Caki2 (cell line): ENCODE measurements around the gene STK17A. TPM values are rescaled to one million over a fixed set of nuclear protein-coding genes. Genes with fewer than 3 reads are reported as not detected.
"Not testable (repeated sequence)": the region's sequence is repeated elsewhere in the genome, so short reads cannot be mapped to it uniquely, and the experiment has no call there.

Source experiments
- DNase-seq: peaks from one replicate; pipeline ENCODE4 v3.0.0-alpha.2; 2015; ENCODE audit warnings: low read depth
- in situ Hi-C: cut with HindIII; loops from 2 replicates; pipeline ENCODE4 v1.10.0; 2016; ENCODE audit warnings: low sequenced_read_pairs, low pct_unique_long_range_greater_than_20kb, mixed read lengths
- total RNA-seq: library from RNA; depleted of rRNA; stranded (reverse); fragments of >200 nt; shearing (Covaris generic); gene quantifications from 2 replicates; pipeline ENCODE4 v1.2.3, GENCODE V29; 2014; ENCODE audit warnings: low replicate concordance

STK17A gene
- total RNA-seq, 1 experiment from 2014 or later, result 54.6 TPM

GRCh38 chr7:43621729-43622448 is 39.0 kb downstream of the STK17A start:
- in situ Hi-C loops, result no loop called here
- no peak for DNase-seq

- DNase-seq, result no peak
- in situ Hi-C loops, result no loop called here
Observed at GRCh38 chr7:43624156-43624555, 41.2 kb downstream of the STK17A start.

DNA sequence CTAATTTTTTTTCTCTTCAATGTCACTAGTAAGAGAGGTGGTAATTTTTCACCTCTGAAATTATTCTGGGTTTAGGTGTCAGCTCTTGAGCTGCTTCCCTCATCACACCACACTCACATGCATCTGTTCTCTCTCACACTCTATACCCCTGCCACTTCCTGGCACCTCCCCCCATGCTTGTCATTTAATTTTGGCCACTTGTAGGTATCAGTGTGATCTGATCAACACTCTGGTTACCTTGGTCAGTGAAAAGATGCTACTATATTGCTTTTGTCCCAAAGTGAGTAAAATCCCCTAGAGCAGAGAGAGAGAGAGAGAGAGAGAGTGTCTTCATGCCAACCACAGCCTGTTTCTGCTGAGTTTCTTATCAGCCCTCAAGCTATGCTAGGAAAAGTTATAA is 42.5 kb downstream of the STK17A start:
- DNase-seq, result no peak
- in situ Hi-C loops, result no loop called here

DNA sequence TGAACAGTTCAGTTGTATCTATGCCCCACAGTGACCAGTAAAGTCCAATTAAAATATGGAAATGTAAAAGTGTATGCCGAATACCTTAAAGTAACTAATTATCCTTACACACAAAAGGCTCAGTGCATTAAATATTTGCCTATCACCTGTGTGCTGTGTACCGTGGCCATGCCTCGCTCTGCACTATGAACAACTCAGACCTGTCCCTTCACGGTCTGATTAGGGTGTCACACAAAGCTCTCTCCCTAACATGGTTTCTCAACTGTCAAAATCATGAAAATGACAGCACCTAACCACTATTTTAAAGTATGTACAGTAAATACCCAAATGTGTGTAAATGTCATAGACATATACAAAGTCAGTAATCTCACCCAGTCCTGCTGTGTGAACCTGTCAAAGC is 43.1 kb downstream of the STK17A start:
- no peak for DNase-seq
- in situ Hi-C loops, result no loop called here

DNA sequence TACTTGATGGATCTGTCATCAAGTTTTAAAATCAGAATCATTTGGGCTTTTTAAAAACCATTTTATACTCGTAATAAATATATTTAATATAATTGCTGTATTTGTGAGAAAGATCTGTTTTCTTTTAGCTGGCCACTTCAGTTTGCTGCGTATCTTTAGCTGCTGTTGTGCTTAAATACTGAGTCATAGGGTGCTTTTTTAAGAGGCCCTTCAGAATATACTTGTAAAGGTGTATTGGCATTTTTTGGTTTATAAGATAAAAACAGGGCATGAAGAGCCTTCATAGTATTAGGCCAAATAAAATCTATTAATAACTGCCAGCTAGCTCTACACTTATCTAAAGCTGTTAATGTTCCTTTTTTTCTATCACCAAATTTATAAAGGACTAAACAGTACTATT is 43.8 kb downstream of the STK17A start:
- DNase-seq, result no peak
- in situ Hi-C loops, result no loop called here

GRCh38 chr7:43627798-43628197 is 44.9 kb downstream of the STK17A start:
- DNase-seq, in situ Hi-C loops: not testable (repeated sequence)

DNA sequence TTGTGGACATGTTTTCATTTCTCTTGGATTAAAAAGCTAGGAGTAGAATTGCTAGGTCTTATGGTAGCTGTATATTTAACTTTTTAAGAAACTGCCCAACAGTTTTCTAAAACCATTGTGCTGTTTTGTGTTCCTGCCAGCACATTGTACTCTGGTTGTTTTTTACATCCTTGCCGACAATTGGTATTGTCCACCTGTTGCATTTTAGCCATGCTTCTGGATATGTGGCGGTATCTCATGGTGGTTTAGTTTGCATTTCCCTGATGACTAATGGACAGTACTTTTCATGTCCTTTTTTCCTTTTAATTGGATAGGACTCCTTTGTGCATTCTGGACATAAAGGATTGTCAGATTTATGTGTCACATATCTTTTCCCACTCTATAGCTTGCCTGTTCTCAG is 45.5 kb downstream of the STK17A start:
- in situ Hi-C loops, result no loop called here
- DNase-seq, result no peak

GRCh38 chr7:43629857-43630256 is 46.9 kb downstream of the STK17A start:
- in situ Hi-C loops, result no loop called here
- DNase-seq, result no peak

DNA sequence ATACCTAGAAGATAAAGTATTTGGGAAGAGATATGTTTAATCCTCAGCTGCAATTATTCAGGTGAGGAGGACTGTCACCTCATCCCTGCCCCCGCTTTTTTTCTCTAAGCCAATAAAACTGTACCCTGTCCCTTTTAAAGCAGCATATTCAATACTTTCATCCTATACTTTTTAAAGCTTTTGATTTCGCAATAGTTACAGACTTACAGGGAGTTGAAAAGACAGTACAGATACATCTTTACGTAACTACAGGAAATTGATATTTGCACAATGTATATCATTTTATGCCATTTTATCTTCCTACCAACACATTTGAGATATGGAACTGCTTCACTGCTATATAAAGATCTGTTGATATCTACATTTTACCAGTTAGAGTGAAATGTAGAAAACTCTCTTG is 47.6 kb downstream of the STK17A start:
- DNase-seq, result no peak
- in situ Hi-C loops, result no loop called here

- no peak for DNase-seq
- in situ Hi-C loops, result no loop called here
Observed at GRCh38 chr7:43631559-43631958, 48.7 kb downstream of the STK17A start.

DNA sequence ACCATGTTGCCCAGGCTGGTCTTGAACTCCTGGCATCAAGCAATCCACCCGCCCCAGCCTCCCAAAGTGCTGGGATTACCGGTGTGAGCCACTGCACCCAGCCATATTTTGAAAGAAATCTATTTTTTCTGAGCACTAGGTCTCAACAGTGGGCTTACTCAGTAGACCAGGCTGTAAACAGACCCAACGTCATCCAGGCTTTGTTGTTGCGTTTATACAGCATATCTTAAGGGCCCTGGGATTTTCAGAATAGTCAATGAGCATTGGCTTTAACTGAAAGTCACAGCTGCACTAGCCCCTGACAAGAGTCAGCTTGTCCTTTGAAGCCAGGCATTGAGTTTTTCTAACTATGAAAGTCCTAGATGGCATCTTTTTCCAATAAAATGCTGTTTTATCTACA is 49.8 kb downstream of the STK17A start:
- no peak for DNase-seq
- in situ Hi-C loops, result no loop called here

GRCh38 chr7:43634384-43634783 is 51.5 kb downstream of the STK17A start:
- in situ Hi-C loops, result no loop called here
- DNase-seq, result no peak

DNA sequence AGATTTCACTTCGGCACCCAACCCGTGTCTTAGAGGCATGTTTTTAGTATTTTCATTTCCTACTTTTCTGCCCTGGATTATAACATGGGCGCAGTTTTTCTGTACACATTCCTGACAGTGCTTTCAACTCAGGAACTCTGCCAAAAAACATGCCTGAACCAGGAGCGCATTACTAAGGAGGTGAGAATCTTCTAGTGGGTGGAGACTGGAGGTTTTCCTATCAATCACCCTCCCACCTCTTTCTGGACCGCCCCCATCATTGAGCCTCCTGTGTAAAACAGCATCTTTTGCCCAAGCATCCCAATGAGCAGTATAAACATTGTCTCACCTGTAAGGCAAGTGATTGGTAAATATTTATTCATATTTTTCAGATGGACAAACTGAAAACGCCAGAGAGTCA is 53.2 kb downstream of the STK17A start:
- DNase-seq, result no peak

DNA sequence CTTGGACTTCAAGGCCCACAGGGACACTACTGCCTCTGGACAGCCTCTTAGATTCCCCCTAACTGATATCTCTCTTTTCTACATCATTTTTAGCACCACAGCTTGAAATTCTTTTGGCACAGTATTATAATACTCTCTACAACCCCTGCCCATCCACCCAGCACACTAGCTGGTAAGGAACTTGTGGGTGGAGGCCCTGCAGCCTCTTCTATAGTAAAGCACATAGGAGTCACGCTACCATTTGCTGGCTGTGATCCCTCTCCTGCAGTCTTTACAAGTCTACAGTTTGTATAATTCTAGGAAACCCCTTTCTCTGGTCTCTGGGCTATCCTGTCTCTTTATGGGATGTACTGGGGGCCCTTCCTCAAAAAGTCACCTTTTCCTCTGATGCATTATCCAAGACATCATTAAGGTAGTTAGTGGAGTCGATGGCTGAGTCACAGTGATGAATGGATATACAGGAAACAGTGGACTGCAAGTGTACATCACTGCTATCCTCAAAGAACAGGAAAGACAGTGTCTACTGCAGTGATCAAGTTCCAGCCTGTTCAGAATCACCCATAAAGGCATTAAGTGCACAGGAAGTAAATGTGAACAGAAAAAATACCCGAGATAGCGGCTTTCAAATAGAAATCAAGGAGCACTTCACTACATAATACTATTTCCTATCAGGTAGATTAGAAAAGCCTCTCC is 54.4 kb downstream of the STK17A start:
- DNase-seq, result no peak
- in situ Hi-C loops, result no loop called here

More for the DNA sequence above, 53.2 kb downstream of the STK17A start:
- in situ Hi-C loops, result no loop called here

DNA sequence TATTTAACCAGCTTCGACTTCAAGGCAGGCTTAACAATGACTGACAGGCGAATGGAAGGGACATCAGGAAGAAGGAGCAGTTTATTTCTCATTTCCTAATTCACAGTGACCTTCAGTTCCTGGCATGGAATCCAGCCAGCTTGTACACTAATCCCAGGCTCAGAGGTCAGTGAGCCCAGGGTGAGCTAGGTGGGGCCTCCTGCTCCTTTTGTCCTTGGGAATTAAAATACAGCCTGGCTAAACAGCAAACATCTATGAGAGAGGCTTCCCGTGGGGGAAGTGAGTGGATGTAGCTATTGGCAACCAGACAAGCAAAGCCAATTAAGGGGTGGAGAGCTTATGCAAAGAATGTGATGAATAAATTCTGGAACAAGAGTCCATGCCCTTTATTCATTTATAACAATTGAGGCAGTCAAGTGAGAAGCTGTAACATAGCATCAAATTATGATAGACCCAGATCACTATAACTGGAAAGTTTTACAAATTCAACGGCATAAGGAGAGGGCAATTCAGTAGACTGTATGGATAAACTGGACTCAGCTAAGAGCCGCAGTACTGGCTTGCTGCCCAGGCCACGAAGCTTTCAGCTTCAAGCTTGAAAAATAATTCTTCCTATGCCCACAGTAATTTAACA is 57.1 kb downstream of the STK17A start:
- in situ Hi-C loops, result no loop called here
- DNase-seq, result peak; percentile 63

DNA sequence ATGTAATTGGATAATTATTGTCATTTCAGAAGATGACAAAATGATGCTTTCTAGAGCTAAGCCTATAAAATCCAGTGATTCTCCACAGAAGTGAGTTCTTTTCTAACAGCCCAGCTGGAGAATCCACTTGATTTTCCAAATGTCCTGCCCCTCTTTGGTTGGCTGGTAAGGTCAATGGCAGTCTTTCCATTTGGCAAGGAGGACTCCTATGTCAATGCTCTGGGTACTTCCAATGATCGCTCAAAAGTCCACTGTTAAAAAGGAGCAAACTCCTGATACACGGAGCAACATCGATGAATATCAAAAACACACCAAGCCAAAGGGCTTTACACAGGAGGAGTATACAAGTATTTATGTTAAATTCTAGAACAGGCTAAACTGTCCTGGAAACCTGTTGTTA is 57.8 kb downstream of the STK17A start:
- no peak for DNase-seq
- in situ Hi-C loops, result no loop called here

GRCh38 chr7:43642897-43643630 is 60.2 kb downstream of the STK17A start:
- in situ Hi-C loops, result no loop called here

GRCh38 chr7:43643846-43644245 is 60.9 kb downstream of the STK17A start:
- in situ Hi-C loops, result no loop called here
- no peak for DNase-seq

More at GRCh38 chr7:43642897-43643630, 60.2 kb downstream of the STK17A start:
- DNase-seq, result no peak

GRCh38 chr7:43645699-43646226 is 62.9 kb downstream of the STK17A start:
- in situ Hi-C loops, result no loop called here

More at GRCh38 chr7:43645699-43646226, 62.9 kb downstream of the STK17A start:
- DNase-seq, result no peak
